Parathyroid adenoma (tissue), 2 donors: ENCODE data around the gene SLC26A2.

Experiments
- H2AFZ ChIP-seq: fragments of 300-600 bp; sonication (generic); one replicate; pipeline ENCODE4 v1.7.0; 2017; ENCODE audit warnings: antibody characterized with exemption, mild to moderate bottlenecking
- H3K27ac ChIP-seq: fragments of 300-600 bp; sonication (generic); one replicate; pipeline ENCODE4 v1.7.0; 2017
- H3K27me3 ChIP-seq: fragments of 300-600 bp; sonication (generic); one replicate; pipeline ENCODE4 v1.7.0; 2017; ENCODE audit warnings: low read length; ENCODE audit not compliant: control insufficient read depth, insufficient read depth
- H3K36me3 ChIP-seq: fragments of 300-600 bp; sonication (generic); one replicate; pipeline ENCODE4 v1.7.0; 2017; ENCODE audit warnings: low read length; ENCODE audit not compliant: control insufficient read depth, insufficient read depth
- H3K4me1 ChIP-seq: fragments of 300-600 bp; sonication (generic); one replicate; pipeline ENCODE4 v1.7.0; 2017; ENCODE audit warnings: control low read depth
- H3K4me2 ChIP-seq: fragments of 300-600 bp; sonication (generic); one replicate; pipeline ENCODE4 v1.7.0; 2017; ENCODE audit warnings: low read length
- H3K4me3 ChIP-seq: fragments of 300-600 bp; sonication (generic); one replicate; pipeline ENCODE4 v1.7.0; 2017; ENCODE audit warnings: low read depth, low read length
- H3K79me2 ChIP-seq: fragments of 300-600 bp; sonication (generic); one replicate; pipeline ENCODE4 v1.7.0; 2017; ENCODE audit warnings: control low read depth
- H3K9ac ChIP-seq: fragments of 300-600 bp; sonication (generic); one replicate; pipeline ENCODE4 v1.7.0; 2017; ENCODE audit warnings: mild to moderate bottlenecking
- H3K9me3 ChIP-seq: fragments of 300-600 bp; sonication (generic); one replicate; pipeline ENCODE4 v1.7.0; 2017; ENCODE audit warnings: low read length; ENCODE audit not compliant: control insufficient read depth
- CTCF ChIP-seq: fragments of 300-600 bp; sonication (generic); IDR thresholded peaks from one replicate; pipeline ENCODE4 v1.7.0; 2017; ENCODE audit warnings: antibody characterized with exemption, mild to moderate bottlenecking
- donor health status: primary hyperparathyroidism.

SLC26A2 gene

GRCh38 chr5:150016537-150016936 is 56.0 kb downstream of the SLC26A2 start:
- H3K9ac ChIP-seq: no peak overlapping the region
- H3K4me1 ChIP-seq: no peaks in the 10 kb centered on the region
- TF ChIP-seq CTCF: no peak
- peak overlapping the region; percentile 11 for H3K4me2 ChIP-seq
- H3K27me3 ChIP-seq: no peaks in the 10 kb centered on the region
- H3K4me3 ChIP-seq: no peak overlapping the region
- no peaks in the 10 kb centered on the region for H3K9me3 ChIP-seq
- H3K79me2 ChIP-seq: peaks cover 35% of the 10 kb centered on the region
- H3K36me3 ChIP-seq: peaks cover 4% of the 10 kb centered on the region
- no peak overlapping the region for H3K27ac ChIP-seq
- H2AFZ ChIP-seq: no peak overlapping the region

- no peak for TF ChIP-seq CTCF
- Histone ChIP-seq H3K27ac (no peak overlapping the region), H3K4me1 (peaks cover 4% of the 10 kb centered on the region), H3K9me3 (no peaks in the 10 kb centered on the region), H3K79me2 (peaks cover 35% of the 10 kb centered on the region), H3K36me3 (peaks cover 4% of the 10 kb centered on the region), H3K4me2 (peak overlapping the region; percentile 11), H2AFZ (no peak overlapping the region), H3K27me3 (no peaks in the 10 kb centered on the region), H3K4me3 (no peak overlapping the region), H3K9ac (no peak overlapping the region)
Measured at GRCh38 chr5:150017226-150018005, 56.9 kb downstream of the SLC26A2 start.

- Histone ChIP-seq H3K27ac (peak overlapping the region; percentile 1), H3K79me2 (peaks cover 20% of the 10 kb centered on the region), H3K9me3 (no peaks in the 10 kb centered on the region), H2AFZ (no peak overlapping the region), H3K4me3 (no peak overlapping the region), H3K9ac (no peak overlapping the region), H3K4me1 (peaks cover 6% of the 10 kb centered on the region), H3K4me2 (peak overlapping the region; percentile 6), H3K36me3 (peaks cover 4% of the 10 kb centered on the region), H3K27me3 (no peaks in the 10 kb centered on the region)
- no peak for TF ChIP-seq CTCF
Measured at GRCh38 chr5:150020249-150020648, 59.7 kb downstream of the SLC26A2 start.

- peak overlapping the region; percentile 34 for H3K27ac ChIP-seq
- H2AFZ ChIP-seq: no peak overlapping the region
- peaks cover 6% of the 10 kb centered on the region for H3K4me1 ChIP-seq
- H3K4me2 ChIP-seq: peak overlapping the region; percentile 32
- no peaks in the 10 kb centered on the region for H3K9me3 ChIP-seq
- H3K27me3 ChIP-seq: no peaks in the 10 kb centered on the region
- no peak overlapping the region for H3K9ac ChIP-seq
- peaks cover 20% of the 10 kb centered on the region for H3K79me2 ChIP-seq
- H3K36me3 ChIP-seq: peaks cover 4% of the 10 kb centered on the region
- peak overlapping the region; percentile 33 for H3K4me3 ChIP-seq
- TF ChIP-seq CTCF: no peak
Measured at GRCh38 chr5:150021491-150022157, 61.1 kb downstream of the SLC26A2 start.
